LNCaP clone FGC (cell line): ENCODE results near the gene S1PR1.
A peak's percentile ranks its signal among the peaks of the same experiment; 100 is the strongest.

Experiments
- DNase-seq: peaks from one replicate; pipeline ENCODE4 v3.0.0-alpha.2; 2011; ENCODE audit warnings: low read depth
- H3K4me3 ChIP-seq: 2 replicates; pipeline ENCODE4 v1.5.1; 2011; ENCODE audit warnings: mild to moderate bottlenecking, low read depth, low read length, control low read depth
- CTCF ChIP-seq: IDR thresholded peaks from 2 replicates; pipeline ENCODE4 v1.5.1; 2012; ENCODE audit warnings: mild to moderate bottlenecking; ENCODE audit not compliant: control insufficient read depth, insufficient read depth; ENCODE audit errors: extremely low read depth

S1PR1 gene

GRCh38 chr1:101261623-101262022 lies 24.8 kb downstream of the S1PR1 start:
- no peak for TF ChIP-seq CTCF
- DNase-seq: no peak
- H3K4me3 ChIP-seq: no peak overlapping the region

- TF ChIP-seq CTCF: no peak
- DNase-seq: no peak
- H3K4me3 ChIP-seq: no peak overlapping the region
Observed at GRCh38 chr1:101262060-101262459, 25.2 kb downstream of the S1PR1 start.

GRCh38 chr1:101262630-101263348 lies 26.0 kb downstream of the S1PR1 start:
- TF ChIP-seq CTCF: no peak
- H3K4me3 ChIP-seq: no peak overlapping the region
- no peak for DNase-seq

GRCh38 chr1:101264697-101265096 lies 27.9 kb downstream of the S1PR1 start:
- no peak for TF ChIP-seq CTCF
- peak; percentile 55 for DNase-seq
- H3K4me3 ChIP-seq: no peak overlapping the region

- TF ChIP-seq CTCF: no peak
- H3K4me3 ChIP-seq: no peak overlapping the region
- no peak for DNase-seq
Observed at GRCh38 chr1:101265684-101266083, 28.9 kb downstream of the S1PR1 start.

- no peak for DNase-seq
- no peak overlapping the region for H3K4me3 ChIP-seq
- no peak for TF ChIP-seq CTCF
Observed at GRCh38 chr1:101267082-101267481, 30.3 kb downstream of the S1PR1 start.

- H3K4me3 ChIP-seq: no peak overlapping the region
- no peak for TF ChIP-seq CTCF
- DNase-seq: no peak
Observed at GRCh38 chr1:101268893-101269292, 32.1 kb downstream of the S1PR1 start.
